ENCODE data around the gene MACROD1. TPM values are rescaled to one million over a fixed set of nuclear protein-coding genes. Genes with fewer than 3 reads are reported as not detected.

The MACROD1 gene
- total and polyA plus RNA-seq, 12 donors: 5.5 to 62.9 (median 26.8) TPM

GRCh38 chr11:64151337-64151736, 14.6 kb downstream of the MACROD1 start:
- Histone ChIP-seq H3K27me3 (no peaks in the 10 kb centered on the region), H3K27ac (no peak overlapping the region), H3K4me3 (no peak overlapping the region), H3K9me3 (replicated peaks in 1 of 3) (no peaks in the 10 kb centered on the region), H3K4me1 (replicated peaks in 1 of 2) (peaks cover 7 to 21% of the 10 kb centered on the region in 2 donors), H3K36me3 (replicated peaks in 1 of 2) (no peaks in the 10 kb centered on the region)
- 83 to 97% (median 92%) methylated on average over 5 to 8 of the region's 8 CpGs for WGBS, 4 donors
- no peak for TF ChIP-seq POLR2A (IDR thresholded peaks at IDR 0.05)
- TF ChIP-seq CTCF (IDR thresholded peaks at IDR 0.05): no peak
- intact Hi-C loops (cut with DNase I): no loop called here
- no peak for DNase-seq

GRCh38 chr11:64150481-64151239, 15.3 kb downstream of the MACROD1 start:
- WGBS, 4 donors: 59 to 77% (median 62%) methylated on average over 6 to 24 of the region's 24 CpGs
- peak overlapping the region in 1 of 5 donors; percentile 13 for H3K27ac ChIP-seq
- H3K27me3 ChIP-seq: no peaks in the 10 kb centered on the region
- peak; percentile 45 to 80 (median 75) for DNase-seq
- H3K9me3 ChIP-seq (replicated peaks in 1 of 3): no peaks in the 10 kb centered on the region
- no peaks in the 10 kb centered on the region for H3K36me3 ChIP-seq (replicated peaks in 1 of 2)
- intact Hi-C loops (cut with DNase I): no loop called here
- H3K4me1 ChIP-seq (replicated peaks in 1 of 2): peaks cover 7 to 21% of the 10 kb centered on the region in 2 donors
- no peak for TF ChIP-seq POLR2A (IDR thresholded peaks at IDR 0.05)
- H3K4me3 ChIP-seq: no peak overlapping the region

- no peaks in the 10 kb centered on the region for H3K9me3 ChIP-seq (replicated peaks in 1 of 3)
- DNase-seq: no peak
- no peak overlapping the region for H3K4me3 ChIP-seq
- no peaks in the 10 kb centered on the region for H3K36me3 ChIP-seq (replicated peaks in 1 of 2)
- 90 to 100% (median 93%) methylated on average over 4 to 15 of the region's 15 CpGs for WGBS, 4 donors
- TF ChIP-seq POLR2A (IDR thresholded peaks at IDR 0.05) (no peak), CTCF (IDR thresholded peaks at IDR 0.05) (no peak)
- peaks cover 7 to 21% of the 10 kb centered on the region in 2 donors for H3K4me1 ChIP-seq (replicated peaks in 1 of 2)
- intact Hi-C loops (cut with DNase I): no loop called here
- H3K27ac ChIP-seq: no peak overlapping the region
- no peaks in the 10 kb centered on the region for H3K27me3 ChIP-seq
Measured at GRCh38 chr11:64150051-64150450, 15.9 kb downstream of the MACROD1 start.

- 70 to 82% (median 78%) methylated on average over 17 to 25 of the region's 25 CpGs for WGBS, 4 donors
- no peak for DNase-seq
- Histone ChIP-seq H3K9me3 (replicated peaks in 1 of 3) (no peaks in the 10 kb centered on the region), H3K4me1 (replicated peaks in 1 of 2) (peaks cover 7 to 21% of the 10 kb centered on the region in 2 donors), H3K4me3 (no peak overlapping the region), H3K36me3 (replicated peaks in 1 of 2) (no peaks in the 10 kb centered on the region), H3K27ac (no peak overlapping the region), H3K27me3 (no peaks in the 10 kb centered on the region)
- TF ChIP-seq POLR2A (IDR thresholded peaks at IDR 0.05): no peak
- peak in 2 of 6 experiments; percentile 17 to 40 for TF ChIP-seq CTCF (IDR thresholded peaks at IDR 0.05)
- intact Hi-C loops (cut with DNase I): loop anchor here (2.0 to 10.0 kb wide), 2 partner anchors 148 to 314 kb away; partner anchors contain the start of gene MARK2 (in 1 of the 2)
Measured at GRCh38 chr11:64148917-64149617, 16.8 kb downstream of the MACROD1 start.

Data from adrenal gland (tissue), 12 donors.